ENCODE measurements around the gene MRRF.

The MRRF gene

GRCh38 chr9:122258886-122259415 is 5.7 kb upstream of the MRRF start:
- TF ChIP-seq CTCF (IDR thresholded peaks at IDR 0.05; ENCODE audit: low read depth, low read length, missing control alignments), result no peak
- DNase-seq (ENCODE audit: low read depth), result no peak
- in situ Hi-C loops (cut with HindIII; ENCODE audit: low sequenced_read_pairs), result no loop called here
- no peak overlapping the region for H3K4me3 ChIP-seq (ENCODE audit: low read depth, low read length)

GRCh38 chr9:122261469-122261881 is 3.2 kb upstream of the MRRF start:
- DNase-seq (ENCODE audit: low read depth), result no peak
- in situ Hi-C loops (cut with HindIII; ENCODE audit: low sequenced_read_pairs), result no loop called here
- TF ChIP-seq CTCF (IDR thresholded peaks at IDR 0.05; ENCODE audit: low read depth, low read length, missing control alignments), result no peak

GRCh38 chr9:122262073-122262472 is 2.6 kb upstream of the MRRF start:
- no peak overlapping the region for H3K4me3 ChIP-seq (ENCODE audit: low read depth, low read length)
- TF ChIP-seq CTCF (IDR thresholded peaks at IDR 0.05; ENCODE audit: low read depth, low read length, missing control alignments), result no peak
- in situ Hi-C loops (cut with HindIII; ENCODE audit: low sequenced_read_pairs), result no loop called here
- no peak for DNase-seq (ENCODE audit: low read depth)

More at GRCh38 chr9:122261469-122261881, 3.2 kb upstream of the MRRF start:
- no peak overlapping the region for H3K4me3 ChIP-seq (ENCODE audit: low read depth, low read length)

- peak overlapping the region; percentile 91 for H3K4me3 ChIP-seq (ENCODE audit: low read depth, low read length)
- DNase-seq (ENCODE audit: low read depth), result no peak
- no peak for TF ChIP-seq CTCF (IDR thresholded peaks at IDR 0.05; ENCODE audit: low read depth, low read length, missing control alignments)
- in situ Hi-C loops (cut with HindIII; ENCODE audit: low sequenced_read_pairs), result no loop called here
Observed at GRCh38 chr9:122263699-122264349, 858 bp upstream of the MRRF start.

GRCh38 chr9:122265149-122265915 is 650 bp downstream of the MRRF start:
- DNase-seq (ENCODE audit: low read depth), result no peak
- in situ Hi-C loops (cut with HindIII; ENCODE audit: low sequenced_read_pairs), result no loop called here
- no peak for TF ChIP-seq CTCF (IDR thresholded peaks at IDR 0.05; ENCODE audit: low read depth, low read length, missing control alignments)
- H3K4me3 ChIP-seq (ENCODE audit: low read depth, low read length), result peak overlapping the region; percentile 91

GRCh38 chr9:122268041-122268814 is 3.5 kb downstream of the MRRF start:
- no peak overlapping the region for H3K4me3 ChIP-seq (ENCODE audit: low read depth, low read length)
- no peak for DNase-seq (ENCODE audit: low read depth)
- TF ChIP-seq CTCF (IDR thresholded peaks at IDR 0.05; ENCODE audit: low read depth, low read length, missing control alignments), result no peak
- in situ Hi-C loops (cut with HindIII; ENCODE audit: low sequenced_read_pairs), result no loop called here
